Esophagus muscularis mucosa (tissue), 4 donors: ENCODE measurements around the gene SLC35F3. TPM values are rescaled to one million over a fixed set of nuclear protein-coding genes. Genes with fewer than 3 reads are reported as not detected.

Experiments
- DNase-seq: peaks from one replicate; pipeline ENCODE4 v3.0.0-alpha.2; 2017; ENCODE audit errors: extremely low spot score
- H3K27ac ChIP-seq, 4 donors: fragments of 200-600 bp; sonication (generic); replicated peaks in 1 of 4; 1 replicate in 3 of 4; 2 replicates in 1 of 4; pipeline ENCODE4 v1.5.1; 2016 to 2019; ENCODE audit warnings: mild to moderate bottlenecking in 1 of 4
- H3K27me3 ChIP-seq, 4 donors: fragments of 200-600 bp; sonication (generic); one replicate each; pipeline versions ENCODE4 v1.5.1 to v1.6.0; 2016 to 2019
- H3K36me3 ChIP-seq, 4 donors: fragments of 200-600 bp; sonication (generic); one replicate each; pipeline ENCODE4 v1.5.1; 2016 to 2019
- H3K4me1 ChIP-seq, 4 donors: fragments of 200-600 bp; sonication (generic); one replicate each; pipeline ENCODE4 v1.5.1; 2016 to 2019
- H3K4me3 ChIP-seq, 4 donors: fragments of 200-600 bp; sonication (generic); 1 replicate in 2 of 4; 2 replicates in 2 of 4; pipeline ENCODE4 v1.5.1; 2016 to 2019; ENCODE audit warnings: mild to moderate bottlenecking in 4 of 4, moderate library complexity in 1 of 4
- H3K9me3 ChIP-seq, 4 donors: fragments of 200-600 bp; sonication (generic); 1 replicate in 3 of 4; 2 replicates in 1 of 4; pipeline ENCODE4 v1.5.1; 2016 to 2019
- EP300 ChIP-seq: sonication (generic); formaldehyde crosslinking; IDR thresholded peaks from one replicate; pipeline ENCODE4 v1.6.1; 2017; ENCODE audit warnings: antibody characterized with exemption
- POLR2A ChIP-seq: fragments of 450-650 bp; IDR thresholded peaks from one replicate; pipeline ENCODE4 v1.6.1; 2017; ENCODE audit warnings: antibody characterized with exemption, moderate library complexity, mild to moderate bottlenecking, low read depth
- POLR2AphosphoS5 ChIP-seq, 2 donors: sonication (generic); formaldehyde crosslinking; IDR thresholded peaks; one replicate each; pipeline ENCODE4 v1.6.1; 2017; ENCODE audit warnings: antibody characterized with exemption in 2 of 2
- WGBS: methylation state at CpG from one replicate; pipeline ENCODE4 v1.1.5; 2018; 5-methylcytosine and 5-hydroxymethylcytosine counted together
- intact Hi-C: fragments of 100-400 bp; cut with DNase I; formaldehyde crosslinking; loops from one replicate; pipeline ENCODE4 v1.15.1; 2023
- total RNA-seq, 4 donors: library from RNA; depleted of rRNA; stranded (reverse); fragments of >200 nt; gene quantifications; one replicate each; pipeline versions ENCODE4 v1.1.0 to v1.2.1, GENCODE V29; 2016
- TF ChIP-seq, protein P1 (sequence below), 3 experiments: fragments of 200-600 bp in 2 of 3; fragments of 450-650 bp in 1 of 3; sonication (generic) in 2 of 3; IDR thresholded peaks; one replicate each; pipeline ENCODE4 v1.5.1; 2017 to 2019; ENCODE audit warnings: antibody characterized with exemption in 3 of 3, mild to moderate bottlenecking in 2 of 3, moderate library complexity in 1 of 3

The SLC35F3 gene
- total RNA-seq, 4 donors from 2014 or later: 0.34 TPM; not detected in 3

DNA sequence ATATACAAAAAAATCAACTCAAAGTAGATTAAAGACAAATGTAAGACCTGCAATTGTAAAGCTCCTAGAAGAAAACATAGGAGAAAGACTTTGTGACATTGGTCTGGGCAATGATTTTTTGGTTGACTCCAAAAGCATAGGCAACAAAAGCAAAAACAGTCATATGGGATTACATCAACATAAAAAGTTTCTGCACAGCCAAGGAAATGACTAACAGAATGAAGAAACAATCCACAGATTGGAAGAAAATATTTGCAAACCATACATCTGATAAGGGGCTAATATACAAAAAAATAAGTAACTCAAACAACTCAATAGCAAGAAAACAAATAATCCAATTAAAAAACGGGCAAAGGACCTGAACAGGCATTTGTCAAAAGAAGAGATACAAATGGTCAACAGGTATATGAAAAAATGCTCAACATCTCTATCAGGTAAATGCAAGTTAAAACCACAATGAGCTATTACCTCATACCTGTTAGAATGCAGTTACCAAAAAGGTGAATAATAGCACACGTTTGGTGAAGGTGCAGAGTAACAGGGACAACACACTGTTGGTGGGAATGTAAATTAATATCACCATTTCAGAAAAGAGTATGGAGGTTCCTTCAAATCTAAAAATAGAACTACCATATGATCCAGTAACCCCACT, 295.1 kb downstream of the SLC35F3 start:
- intact Hi-C loops: no loop called here
- 77% methylated on average over 2 of the region's 2 CpGs for WGBS
- TF ChIP-seq EP300 (no peak), POLR2AphosphoS5 (IDR thresholded peaks at IDR 0.05) (no peak), POLR2A (no peak)
- TF ChIP-seq, protein P1, sequence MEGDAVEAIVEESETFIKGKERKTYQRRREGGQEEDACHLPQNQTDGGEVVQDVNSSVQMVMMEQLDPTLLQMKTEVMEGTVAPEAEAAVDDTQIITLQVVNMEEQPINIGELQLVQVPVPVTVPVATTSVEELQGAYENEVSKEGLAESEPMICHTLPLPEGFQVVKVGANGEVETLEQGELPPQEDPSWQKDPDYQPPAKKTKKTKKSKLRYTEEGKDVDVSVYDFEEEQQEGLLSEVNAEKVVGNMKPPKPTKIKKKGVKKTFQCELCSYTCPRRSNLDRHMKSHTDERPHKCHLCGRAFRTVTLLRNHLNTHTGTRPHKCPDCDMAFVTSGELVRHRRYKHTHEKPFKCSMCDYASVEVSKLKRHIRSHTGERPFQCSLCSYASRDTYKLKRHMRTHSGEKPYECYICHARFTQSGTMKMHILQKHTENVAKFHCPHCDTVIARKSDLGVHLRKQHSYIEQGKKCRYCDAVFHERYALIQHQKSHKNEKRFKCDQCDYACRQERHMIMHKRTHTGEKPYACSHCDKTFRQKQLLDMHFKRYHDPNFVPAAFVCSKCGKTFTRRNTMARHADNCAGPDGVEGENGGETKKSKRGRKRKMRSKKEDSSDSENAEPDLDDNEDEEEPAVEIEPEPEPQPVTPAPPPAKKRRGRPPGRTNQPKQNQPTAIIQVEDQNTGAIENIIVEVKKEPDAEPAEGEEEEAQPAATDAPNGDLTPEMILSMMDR (IDR thresholded peaks at IDR 0.05): no peak
- Histone ChIP-seq H3K36me3 (no peaks in the 10 kb centered on the region), H3K9me3 (peaks cover 0 to 14% (median 7%) of the 10 kb centered on the region in 4 donors), H3K4me3 (no peak overlapping the region), H3K27me3 (peaks cover 0 to 18% (median 0%) of the 10 kb centered on the region in 4 donors), H3K27ac (no peak overlapping the region), H3K4me1 (no peaks in the 10 kb centered on the region)
- DNase-seq: no peak

DNA sequence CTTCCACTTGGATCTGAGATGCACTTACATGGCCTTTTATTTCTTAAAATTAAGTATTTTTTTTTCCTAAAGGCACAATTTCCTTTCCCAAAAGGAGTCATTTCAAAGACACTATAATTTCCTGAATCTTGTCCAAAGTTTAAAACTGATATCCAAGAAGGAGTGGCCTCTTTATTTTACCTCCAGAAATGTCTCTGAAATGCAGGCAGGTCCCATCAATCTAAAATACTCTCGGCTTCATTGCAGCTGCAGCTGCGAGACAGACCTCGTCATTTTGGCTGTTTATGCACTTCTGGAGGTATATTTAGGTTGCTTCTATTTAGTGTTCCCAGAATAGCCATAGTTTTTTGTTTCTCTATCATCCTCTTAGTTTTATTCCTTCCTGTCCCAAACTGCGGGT, 296.1 kb downstream of the SLC35F3 start:
- TF ChIP-seq POLR2A: no peak
- no peak for TF ChIP-seq EP300
- TF ChIP-seq POLR2AphosphoS5 (IDR thresholded peaks at IDR 0.05): no peak
- TF ChIP-seq, protein P1 (IDR thresholded peaks at IDR 0.05): no peak
- H3K36me3 ChIP-seq: no peaks in the 10 kb centered on the region
- no peaks in the 10 kb centered on the region for H3K4me1 ChIP-seq
- intact Hi-C loops: no loop called here
- H3K27me3 ChIP-seq: peaks cover 0 to 18% (median 0%) of the 10 kb centered on the region in 4 donors
- H3K4me3 ChIP-seq: no peak overlapping the region
- H3K9me3 ChIP-seq: peaks cover 0 to 14% (median 7%) of the 10 kb centered on the region in 4 donors
- DNase-seq: peak; percentile 57
- H3K27ac ChIP-seq: no peak overlapping the region
- 53% methylated on average over 4 of the region's 4 CpGs for WGBS

DNA sequence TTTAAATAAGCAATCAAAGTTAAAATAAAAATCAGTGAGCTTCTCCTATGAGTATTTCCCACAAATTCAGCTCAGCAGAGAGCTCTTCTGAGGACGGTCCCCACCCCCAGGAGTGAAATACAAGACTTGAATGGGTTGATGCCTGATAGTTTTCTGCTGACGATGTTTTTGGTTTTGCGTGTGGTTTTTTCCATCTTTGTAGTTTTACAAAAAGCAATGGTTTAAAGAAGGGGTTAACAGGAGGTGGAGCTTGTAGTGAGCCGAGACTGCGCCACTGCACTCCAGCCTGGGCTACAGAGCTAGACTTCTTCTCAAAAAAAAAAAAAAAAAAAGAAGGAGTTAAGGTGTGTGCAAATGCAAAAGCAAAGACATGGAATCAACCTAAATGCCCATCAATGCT, 297.1 kb downstream of the SLC35F3 start:
- TF ChIP-seq, protein P1 (IDR thresholded peaks at IDR 0.05): no peak
- TF ChIP-seq POLR2A (no peak), POLR2AphosphoS5 (IDR thresholded peaks at IDR 0.05) (no peak), EP300 (no peak)
- WGBS: 74% methylated on average over 5 of the region's 5 CpGs
- H3K9me3 ChIP-seq: peaks cover 0 to 14% (median 7%) of the 10 kb centered on the region in 4 donors
- no peaks in the 10 kb centered on the region for H3K36me3 ChIP-seq
- no peak overlapping the region for H3K27ac ChIP-seq
- intact Hi-C loops: no loop called here
- H3K4me3 ChIP-seq: no peak overlapping the region
- DNase-seq: no peak
- peaks cover 0 to 19% (median 0%) of the 10 kb centered on the region in 4 donors for H3K27me3 ChIP-seq
- H3K4me1 ChIP-seq: no peaks in the 10 kb centered on the region

DNA sequence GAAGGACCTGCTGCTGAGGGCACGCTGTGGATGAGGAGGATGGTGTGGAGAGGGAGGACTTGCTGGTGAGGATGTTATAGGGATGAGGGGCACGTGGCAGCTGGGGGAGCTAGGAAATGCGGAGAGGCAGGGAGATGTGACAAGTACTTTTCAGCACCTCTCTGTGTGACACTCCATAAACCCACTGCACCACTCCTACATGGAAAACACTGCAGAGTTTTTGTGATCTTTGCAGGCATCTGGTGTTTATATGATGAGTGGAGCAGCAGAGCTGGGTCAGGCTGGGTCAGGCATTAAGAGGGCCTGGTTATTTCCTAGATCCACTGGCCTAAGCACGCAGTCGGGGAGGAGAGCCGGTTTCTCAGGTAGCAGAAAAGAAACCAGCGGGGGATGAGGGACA, 301.5 kb downstream of the SLC35F3 start:
- TF ChIP-seq, protein P1 (IDR thresholded peaks at IDR 0.05): no peak
- TF ChIP-seq POLR2A: no peak
- no peak for TF ChIP-seq POLR2AphosphoS5 (IDR thresholded peaks at IDR 0.05)
- no peak for TF ChIP-seq EP300
- intact Hi-C loops: no loop called here
- H3K9me3 ChIP-seq: no peaks in the 10 kb centered on the region
- H3K4me1 ChIP-seq: no peaks in the 10 kb centered on the region
- H3K4me3 ChIP-seq: no peak overlapping the region
- peaks cover 0 to 13% (median 0%) of the 10 kb centered on the region in 4 donors for H3K27me3 ChIP-seq
- no peak for DNase-seq
- no peaks in the 10 kb centered on the region for H3K36me3 ChIP-seq
- H3K27ac ChIP-seq: no peak overlapping the region
- WGBS: 46% methylated on average over 7 of the region's 7 CpGs
